ENCODE data around the gene BICD1. TPM values are rescaled to one million over a fixed set of nuclear protein-coding genes. Genes with fewer than 3 reads are reported as not detected.

Gene BICD1
- total and polyA plus RNA-seq, 2 experiments from 2014 or later: 59.3 to 83.6 TPM

DNA sequence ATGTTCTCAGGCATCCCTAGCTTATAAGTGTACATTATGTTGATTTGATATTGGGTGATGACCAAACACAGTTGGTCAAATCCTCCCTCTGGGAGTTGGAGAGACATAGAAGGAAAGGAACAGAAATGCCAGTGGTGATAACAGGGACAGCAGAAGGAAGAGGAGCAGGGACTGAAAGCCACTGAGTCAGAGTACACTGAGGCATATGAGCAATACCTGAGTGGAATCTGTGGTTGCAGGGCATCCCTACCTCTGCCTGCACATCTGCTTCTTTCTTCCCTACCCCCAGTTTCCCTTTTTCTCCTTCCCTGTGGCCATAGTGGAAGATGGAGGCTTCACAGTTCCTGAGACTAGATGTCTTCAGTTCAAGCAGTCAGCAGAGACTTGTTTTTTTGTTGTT is 44.9 kb downstream of the BICD1 start:
- Mint-ChIP-seq H3K36me3 (ENCODE audit: low read depth) (peaks cover 16% of the 10 kb centered on the region), H3K4me1 (peaks cover 27% of the 10 kb centered on the region), H3K4me3 (no peak overlapping the region), H3K27me3 (ENCODE audit: insufficient read depth, low read depth, poor library complexity) (no peaks in the 10 kb centered on the region), H3K27ac (0 out of 2 replicates have a peak overlapping the region, but pooled peaks have one; percentile 15), H3K9me3 (no peaks in the 10 kb centered on the region)
- peaks cover 26% of the 10 kb centered on the region for H3K4me1 ChIP-seq (ENCODE audit: insufficient read depth)
- H3K27ac ChIP-seq (ENCODE audit: low read depth): peak overlapping the region; percentile 51; the same call in 1 of the 2 replicates
- H3K4me3 ChIP-seq: no peak overlapping the region
- DNase-seq (ENCODE audit: low spot score) (no peak), ATAC-seq (no peak)
- peaks cover 96% of the 10 kb centered on the region for H3K79me2 ChIP-seq (replicated peaks; ENCODE audit: insufficient read depth)
- H3K9me2 ChIP-seq (ENCODE audit: insufficient read depth): no peaks in the 10 kb centered on the region
- no peaks in the 10 kb centered on the region for H3K36me3 ChIP-seq (ENCODE audit: insufficient read depth)
- TF ChIP-seq CREB1 (CRISPR knock-in tag; IDR thresholded peaks at IDR 0.05; ENCODE audit: low read depth): no peak
- no peak overlapping the region for H3K4me2 ChIP-seq
- H2AFZ ChIP-seq: no peak overlapping the region
- H3K27me3 ChIP-seq (ENCODE audit: insufficient read depth): no peaks in the 10 kb centered on the region
- no peaks in the 10 kb centered on the region; the same call in 1 of the 2 replicates for H3F3A ChIP-seq (replicated peaks; ENCODE audit: low read depth)
- peaks cover 29% of the 10 kb centered on the region for H4K20me1 ChIP-seq (replicated peaks; ENCODE audit: insufficient read depth)

DNA sequence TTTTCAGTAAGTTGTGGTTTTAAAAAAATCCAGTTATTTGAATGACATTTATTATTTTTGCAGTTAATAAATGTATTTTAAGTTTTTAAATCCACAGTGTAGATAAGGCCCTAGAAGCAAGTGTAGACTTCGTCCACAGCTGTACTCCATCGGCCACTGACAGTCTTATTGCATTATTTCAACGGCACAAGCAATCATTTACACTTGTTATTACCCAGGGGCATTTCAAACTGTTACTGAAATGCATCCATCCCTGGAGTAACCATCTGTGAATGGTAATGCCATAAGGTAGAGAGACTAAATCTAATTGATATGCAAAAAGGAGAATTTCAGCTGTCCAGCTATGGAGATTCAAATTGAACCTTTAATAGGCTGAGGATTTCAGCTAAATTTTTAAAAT is 48.4 kb downstream of the BICD1 start:
- peaks cover 38% of the 10 kb centered on the region for H3K4me1 Mint-ChIP-seq
- Histone ChIP-seq H2AFZ (no peak overlapping the region), H3K27me3 (ENCODE audit: insufficient read depth) (no peaks in the 10 kb centered on the region), H3K4me1 (ENCODE audit: insufficient read depth) (peaks cover 35% of the 10 kb centered on the region), H3K9me2 (ENCODE audit: insufficient read depth) (no peaks in the 10 kb centered on the region), H3K36me3 (ENCODE audit: insufficient read depth) (no peaks in the 10 kb centered on the region), H3K4me3 (no peak overlapping the region), H3K27ac (ENCODE audit: low read depth) (peak overlapping the region; percentile 16; the same call in 1 of the 2 replicates), H3K4me2 (peak overlapping the region; percentile 30), H4K20me1 (replicated peaks; ENCODE audit: insufficient read depth) (peaks cover 19% of the 10 kb centered on the region), H3K79me2 (replicated peaks; ENCODE audit: insufficient read depth) (peaks cover 92% of the 10 kb centered on the region), H3F3A (replicated peaks; ENCODE audit: low read depth) (no peaks in the 10 kb centered on the region)
- H3K4me3 Mint-ChIP-seq: no peak overlapping the region
- H3K27ac Mint-ChIP-seq: no peak overlapping the region
- peaks cover 8% of the 10 kb centered on the region; the same call in 2 of the 3 replicates for H3K36me3 Mint-ChIP-seq (ENCODE audit: low read depth)
- H3K9me3 Mint-ChIP-seq: no peaks in the 10 kb centered on the region
- DNase-seq (ENCODE audit: low spot score): no peak
- ATAC-seq: no peak
- no peaks in the 10 kb centered on the region for H3K27me3 Mint-ChIP-seq (ENCODE audit: insufficient read depth, low read depth, poor library complexity)
- TF ChIP-seq, protein P1, sequence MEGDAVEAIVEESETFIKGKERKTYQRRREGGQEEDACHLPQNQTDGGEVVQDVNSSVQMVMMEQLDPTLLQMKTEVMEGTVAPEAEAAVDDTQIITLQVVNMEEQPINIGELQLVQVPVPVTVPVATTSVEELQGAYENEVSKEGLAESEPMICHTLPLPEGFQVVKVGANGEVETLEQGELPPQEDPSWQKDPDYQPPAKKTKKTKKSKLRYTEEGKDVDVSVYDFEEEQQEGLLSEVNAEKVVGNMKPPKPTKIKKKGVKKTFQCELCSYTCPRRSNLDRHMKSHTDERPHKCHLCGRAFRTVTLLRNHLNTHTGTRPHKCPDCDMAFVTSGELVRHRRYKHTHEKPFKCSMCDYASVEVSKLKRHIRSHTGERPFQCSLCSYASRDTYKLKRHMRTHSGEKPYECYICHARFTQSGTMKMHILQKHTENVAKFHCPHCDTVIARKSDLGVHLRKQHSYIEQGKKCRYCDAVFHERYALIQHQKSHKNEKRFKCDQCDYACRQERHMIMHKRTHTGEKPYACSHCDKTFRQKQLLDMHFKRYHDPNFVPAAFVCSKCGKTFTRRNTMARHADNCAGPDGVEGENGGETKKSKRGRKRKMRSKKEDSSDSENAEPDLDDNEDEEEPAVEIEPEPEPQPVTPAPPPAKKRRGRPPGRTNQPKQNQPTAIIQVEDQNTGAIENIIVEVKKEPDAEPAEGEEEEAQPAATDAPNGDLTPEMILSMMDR (conservative IDR thresholded peaks at IDR 0.05; ENCODE audit: low read depth in 2 of 2): no peak
- TF ChIP-seq, protein P2, sequence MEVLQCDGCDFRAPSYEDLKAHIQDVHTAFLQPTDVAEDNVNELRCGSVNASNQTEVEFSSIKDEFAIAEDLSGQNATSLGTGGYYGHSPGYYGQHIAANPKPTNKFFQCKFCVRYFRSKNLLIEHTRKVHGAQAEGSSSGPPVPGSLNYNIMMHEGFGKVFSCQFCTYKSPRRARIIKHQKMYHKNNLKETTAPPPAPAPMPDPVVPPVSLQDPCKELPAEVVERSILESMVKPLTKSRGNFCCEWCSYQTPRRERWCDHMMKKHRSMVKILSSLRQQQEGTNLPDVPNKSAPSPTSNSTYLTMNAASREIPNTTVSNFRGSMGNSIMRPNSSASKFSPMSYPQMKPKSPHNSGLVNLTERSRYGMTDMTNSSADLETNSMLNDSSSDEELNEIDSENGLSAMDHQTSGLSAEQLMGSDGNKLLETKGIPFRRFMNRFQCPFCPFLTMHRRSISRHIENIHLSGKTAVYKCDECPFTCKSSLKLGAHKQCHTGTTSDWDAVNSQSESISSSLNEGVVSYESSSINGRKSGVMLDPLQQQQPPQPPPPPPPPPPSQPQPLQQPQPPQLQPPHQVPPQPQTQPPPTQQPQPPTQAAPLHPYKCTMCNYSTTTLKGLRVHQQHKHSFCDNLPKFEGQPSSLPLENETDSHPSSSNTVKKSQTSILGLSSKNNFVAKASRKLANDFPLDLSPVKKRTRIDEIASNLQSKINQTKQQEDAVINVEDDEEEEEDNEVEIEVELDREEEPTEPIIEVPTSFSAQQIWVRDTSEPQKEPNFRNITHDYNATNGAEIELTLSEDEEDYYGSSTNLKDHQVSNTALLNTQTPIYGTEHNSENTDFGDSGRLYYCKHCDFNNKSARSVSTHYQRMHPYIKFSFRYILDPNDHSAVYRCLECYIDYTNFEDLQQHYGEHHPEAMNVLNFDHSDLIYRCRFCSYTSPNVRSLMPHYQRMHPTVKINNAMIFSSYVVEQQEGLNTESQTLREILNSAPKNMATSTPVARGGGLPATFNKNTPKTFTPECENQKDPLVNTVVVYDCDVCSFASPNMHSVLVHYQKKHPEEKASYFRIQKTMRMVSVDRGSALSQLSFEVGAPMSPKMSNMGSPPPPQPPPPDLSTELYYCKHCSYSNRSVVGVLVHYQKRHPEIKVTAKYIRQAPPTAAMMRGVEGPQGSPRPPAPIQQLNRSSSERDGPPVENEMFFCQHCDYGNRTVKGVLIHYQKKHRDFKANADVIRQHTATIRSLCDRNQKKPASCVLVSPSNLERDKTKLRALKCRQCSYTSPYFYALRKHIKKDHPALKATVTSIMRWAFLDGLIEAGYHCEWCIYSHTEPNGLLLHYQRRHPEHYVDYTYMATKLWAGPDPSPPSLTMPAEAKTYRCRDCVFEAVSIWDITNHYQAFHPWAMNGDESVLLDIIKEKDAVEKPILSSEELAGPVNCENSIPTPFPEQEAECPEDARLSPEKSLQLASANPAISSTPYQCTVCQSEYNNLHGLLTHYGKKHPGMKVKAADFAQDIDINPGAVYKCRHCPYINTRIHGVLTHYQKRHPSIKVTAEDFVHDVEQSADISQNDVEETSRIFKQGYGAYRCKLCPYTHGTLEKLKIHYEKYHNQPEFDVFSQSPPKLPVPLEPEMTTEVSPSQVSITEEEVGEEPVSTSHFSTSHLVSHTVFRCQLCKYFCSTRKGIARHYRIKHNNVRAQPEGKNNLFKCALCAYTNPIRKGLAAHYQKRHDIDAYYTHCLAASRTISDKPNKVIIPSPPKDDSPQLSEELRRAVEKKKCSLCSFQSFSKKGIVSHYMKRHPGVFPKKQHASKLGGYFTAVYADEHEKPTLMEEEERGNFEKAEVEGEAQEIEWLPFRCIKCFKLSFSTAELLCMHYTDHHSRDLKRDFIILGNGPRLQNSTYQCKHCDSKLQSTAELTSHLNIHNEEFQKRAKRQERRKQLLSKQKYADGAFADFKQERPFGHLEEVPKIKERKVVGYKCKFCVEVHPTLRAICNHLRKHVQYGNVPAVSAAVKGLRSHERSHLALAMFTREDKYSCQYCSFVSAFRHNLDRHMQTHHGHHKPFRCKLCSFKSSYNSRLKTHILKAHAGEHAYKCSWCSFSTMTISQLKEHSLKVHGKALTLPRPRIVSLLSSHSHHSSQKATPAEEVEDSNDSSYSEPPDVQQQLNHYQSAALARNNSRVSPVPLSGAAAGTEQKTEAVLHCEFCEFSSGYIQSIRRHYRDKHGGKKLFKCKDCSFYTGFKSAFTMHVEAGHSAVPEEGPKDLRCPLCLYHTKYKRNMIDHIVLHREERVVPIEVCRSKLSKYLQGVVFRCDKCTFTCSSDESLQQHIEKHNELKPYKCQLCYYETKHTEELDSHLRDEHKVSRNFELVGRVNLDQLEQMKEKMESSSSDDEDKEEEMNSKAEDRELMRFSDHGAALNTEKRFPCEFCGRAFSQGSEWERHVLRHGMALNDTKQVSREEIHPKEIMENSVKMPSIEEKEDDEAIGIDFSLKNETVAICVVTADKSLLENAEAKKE (CRISPR knock-in tag; IDR thresholded peaks at IDR 0.05): no peak
- TF ChIP-seq POLR2AphosphoS5 (IDR thresholded peaks at IDR 0.05; ENCODE audit: low read depth) (no peak), ZNF114 (CRISPR knock-in tag; IDR thresholded peaks at IDR 0.05) (no peak), CREB1 (CRISPR knock-in tag; IDR thresholded peaks at IDR 0.05; ENCODE audit: low read depth) (no peak), NANOG (IDR thresholded peaks at IDR 0.05; ENCODE audit: borderline replicate concordance) (no peak), EZH2phosphoT487 (IDR thresholded peaks at IDR 0.05; ENCODE audit: unreplicated experiment) (no peak), EZH2 (IDR thresholded peaks at IDR 0.05; ENCODE audit: low read depth, unreplicated experiment) (no peak)
- TF ChIP-seq, protein P3, sequence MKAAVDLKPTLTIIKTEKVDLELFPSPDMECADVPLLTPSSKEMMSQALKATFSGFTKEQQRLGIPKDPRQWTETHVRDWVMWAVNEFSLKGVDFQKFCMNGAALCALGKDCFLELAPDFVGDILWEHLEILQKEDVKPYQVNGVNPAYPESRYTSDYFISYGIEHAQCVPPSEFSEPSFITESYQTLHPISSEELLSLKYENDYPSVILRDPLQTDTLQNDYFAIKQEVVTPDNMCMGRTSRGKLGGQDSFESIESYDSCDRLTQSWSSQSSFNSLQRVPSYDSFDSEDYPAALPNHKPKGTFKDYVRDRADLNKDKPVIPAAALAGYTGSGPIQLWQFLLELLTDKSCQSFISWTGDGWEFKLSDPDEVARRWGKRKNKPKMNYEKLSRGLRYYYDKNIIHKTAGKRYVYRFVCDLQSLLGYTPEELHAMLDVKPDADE (IDR thresholded peaks at IDR 0.05): no peak
